Adrenal gland (tissue), 12 donors: ENCODE measurements around the gene TXN. TPM values are rescaled to one million over a fixed set of nuclear protein-coding genes. Genes with fewer than 3 reads are reported as not detected.

Source experiments
- DNase-seq, 7 donors: peaks; one replicate each; pipeline ENCODE4 v3.0.0-alpha.2; 2019 to 2020
- H3K27ac ChIP-seq, 5 donors: fragments of 200-600 bp; sonication (generic) in 4 of 5; 1 replicate in 3 of 5; 2 replicates in 2 of 5; pipeline versions ENCODE4 v1.5.1 to v1.8.0; 2016 to 2020; ENCODE audit warnings: mild to moderate bottlenecking in 1 of 5
- H3K27me3 ChIP-seq: fragments of 200-600 bp; 2 replicates; pipeline ENCODE4 v1.8.0; 2021
- H3K36me3 ChIP-seq, 2 donors: fragments of 200-600 bp; replicated peaks in 1 of 2; 1 replicate in 1 of 2; 2 replicates in 1 of 2; pipeline versions ENCODE4 v1.5.1 to v1.8.0; 2018 to 2022
- H3K4me1 ChIP-seq, 2 donors: fragments of 200-600 bp; replicated peaks in 1 of 2; 1 replicate in 1 of 2; 2 replicates in 1 of 2; pipeline versions ENCODE4 v1.5.1 to v1.8.0; 2018 to 2021
- H3K4me3 ChIP-seq, 4 donors: fragments of 200-600 bp; sonication (generic) in 3 of 4; one replicate each; pipeline ENCODE4 v1.5.1; 2016 to 2018
- H3K9me3 ChIP-seq, 3 donors: fragments of 200-600 bp; sonication (generic) in 1 of 3; replicated peaks in 1 of 3; 1 replicate in 2 of 3; 2 replicates in 1 of 3; pipeline versions ENCODE4 v1.5.1 to v1.8.0; 2016 to 2021
- CTCF ChIP-seq, 6 experiments: fragments of 450-650 bp in 4 of 6; fragments of 200-600 bp in 2 of 6; sonication (generic) in 1 of 6; IDR thresholded peaks; 1 replicate in 5 of 6; 2 replicates in 1 of 6; pipeline versions ENCODE4 v1.5.1 to v1.8.0; 2016 to 2021; ENCODE audit warnings: antibody characterized with exemption in 6 of 6, mild to moderate bottlenecking in 2 of 6, moderate library complexity in 1 of 6
- POLR2A ChIP-seq, 2 donors: fragments of 450-650 bp; IDR thresholded peaks; one replicate each; pipeline ENCODE4 v1.6.1; 2017; ENCODE audit warnings: antibody characterized with exemption in 2 of 2, mild to moderate bottlenecking in 2 of 2, moderate library complexity in 1 of 2
- WGBS, 4 donors: extraction: QIAGEN DNeasy Blood & Tissue Kit in 2 of 4; methylation state at CpG; one replicate each; pipeline versions ENCODE4 v1.1.5 to v1.1.7; 2013 to 2017; 5-methylcytosine and 5-hydroxymethylcytosine counted together
- intact Hi-C, 2 donors: fragments of 100-400 bp; cut with DNase I; formaldehyde crosslinking; loops; one replicate each; pipeline versions ENCODE4 v1.14.1 to v1.15.0; 2022 to 2023
- polyA plus RNA-seq, 3 donors: library from polyadenylated mRNA; stranded (reverse); fragments of 200-250 nt in 2 of 3; fragments of 350-450 nt in 1 of 3; fragmentation: Illumina TruSeq in 1 of 3; extraction: RNeasy Lipid Tissue Mini Kit (QIAGEN cat#74804) in 1 of 3; gene quantifications; one replicate each; pipeline ENCODE4 v1.2.3, GENCODE V29; 2013 to 2014
- total RNA-seq, 9 donors: library from RNA; depleted of rRNA in 4 of 9; stranded (reverse); fragments of >200 nt in 4 of 9; fragments of 120-200 nt in 1 of 9; fragmentation: NEBNext Ultra II Directional in 1 of 9; extraction: Animal tissue kit (Norgen Biotek cat#: 25700) in 1 of 9; gene quantifications; one replicate each; pipeline versions ENCODE4 v1.1.0 to v1.2.4, GENCODE V29; 2013 to 2023
- donor health status: healthy with polysubstance abuse.
- donor health status: Bipolar disorder and iron deficiency.
- donor health status: DM: yes; HTN: yes; CAD: no.
- donor health status: DM: no; HTN: no; CAD: no.
- donor health status: DM: no; HTN: no; CAD: no.
- donor health status: DM: yes; HTN: yes; CAD: no.

TXN gene
- total and polyA plus RNA-seq, 12 donors: 60.3 to 331 (median 112) TPM

GRCh38 chr9:110249603-110250002 lies 6.7 kb downstream of the TXN start:
- H3K4me3 ChIP-seq: no peak overlapping the region

GRCh38 chr9:110248361-110248760 lies 7.9 kb downstream of the TXN start:
- no peaks in the 10 kb centered on the region for H3K27me3 ChIP-seq
- no peak overlapping the region for H3K27ac ChIP-seq
- peaks cover 0 to 2% of the 10 kb centered on the region in 2 donors for H3K4me1 ChIP-seq
- peaks cover 0 to 9% of the 10 kb centered on the region in 2 donors for H3K36me3 ChIP-seq
- 69 to 100% (median 96%) methylated on average over 2 of the region's 2 CpGs for WGBS, 4 donors
- no peak for TF ChIP-seq POLR2A (IDR thresholded peaks at IDR 0.05)
- TF ChIP-seq CTCF (IDR thresholded peaks at IDR 0.05): no peak
- intact Hi-C loops: no loop called here
- H3K9me3 ChIP-seq: no peaks in the 10 kb centered on the region
- no peak for DNase-seq
- H3K4me3 ChIP-seq: no peak overlapping the region

More at GRCh38 chr9:110249603-110250002, 6.7 kb downstream of the TXN start:
- no peak for TF ChIP-seq POLR2A (IDR thresholded peaks at IDR 0.05)
- no peak for DNase-seq
- intact Hi-C loops: no loop called here
- Histone ChIP-seq H3K9me3 (no peaks in the 10 kb centered on the region), H3K4me1 (peaks cover 0 to 14% of the 10 kb centered on the region in 2 donors), H3K27ac (no peak overlapping the region), H3K36me3 (peaks cover 0 to 9% of the 10 kb centered on the region in 2 donors), H3K27me3 (no peaks in the 10 kb centered on the region)
- WGBS, 4 donors: 97 to 100% (median 99%) methylated on average over 4 of the region's 4 CpGs

GRCh38 chr9:110246214-110246613 lies 10.1 kb downstream of the TXN start:
- no peak overlapping the region for H3K27ac ChIP-seq
- no peaks in the 10 kb centered on the region for H3K4me1 ChIP-seq
- H3K4me3 ChIP-seq: no peak overlapping the region
- peaks cover 0 to 17% of the 10 kb centered on the region in 2 donors for H3K36me3 ChIP-seq
- TF ChIP-seq POLR2A (IDR thresholded peaks at IDR 0.05) (no peak), CTCF (IDR thresholded peaks at IDR 0.05) (no peak)
- no peaks in the 10 kb centered on the region for H3K9me3 ChIP-seq
- no peaks in the 10 kb centered on the region for H3K27me3 ChIP-seq
- intact Hi-C loops: no loop called here
- DNase-seq: no peak
- WGBS, 4 donors: 97 to 99% (median 98%) methylated on average over 6 of the region's 6 CpGs

- WGBS, 4 donors: 63 to 84% (median 73%) methylated on average over 3 of the region's 3 CpGs
- intact Hi-C loops: no loop called here
- H3K27ac ChIP-seq: no peak overlapping the region
- no peaks in the 10 kb centered on the region for H3K4me1 ChIP-seq
- H3K36me3 ChIP-seq: peaks cover 0 to 14% of the 10 kb centered on the region in 2 donors
- no peaks in the 10 kb centered on the region for H3K9me3 ChIP-seq
- no peak for DNase-seq
- no peak overlapping the region for H3K4me3 ChIP-seq
- TF ChIP-seq POLR2A (IDR thresholded peaks at IDR 0.05) (no peak), CTCF (IDR thresholded peaks at IDR 0.05) (no peak)
- no peaks in the 10 kb centered on the region for H3K27me3 ChIP-seq
These were observed 11.7 kb downstream of the TXN start for GRCh38 chr9:110244616-110245015.

- WGBS, 4 donors: 94 to 100% (median 95%) methylated on average over 1 of the region's 1 CpG
These were observed 14.4 kb downstream of the TXN start for GRCh38 chr9:110241858-110242321.

More at GRCh38 chr9:110241858-110242321, 14.4 kb downstream of the TXN start:
- no peaks in the 10 kb centered on the region for H3K9me3 ChIP-seq
- H3K27me3 ChIP-seq: no peaks in the 10 kb centered on the region
- H3K27ac ChIP-seq: no peak overlapping the region
- no peak for TF ChIP-seq POLR2A (IDR thresholded peaks at IDR 0.05)
- no peak for TF ChIP-seq CTCF (IDR thresholded peaks at IDR 0.05)
- no peak overlapping the region for H3K4me3 ChIP-seq
- DNase-seq: no peak
- H3K36me3 ChIP-seq: peaks cover 0 to 9% of the 10 kb centered on the region in 2 donors
- H3K4me1 ChIP-seq: no peaks in the 10 kb centered on the region
- intact Hi-C loops: no loop called here
